Measurements from ENCODE around the gene COQ8A.
A peak's percentile ranks its signal among the peaks of the same experiment; 100 is the strongest.
"Not testable (repeated sequence)": the region's sequence is repeated elsewhere in the genome, so short reads cannot be mapped to it uniquely, and the experiment has no call there.

COQ8A gene

DNA sequence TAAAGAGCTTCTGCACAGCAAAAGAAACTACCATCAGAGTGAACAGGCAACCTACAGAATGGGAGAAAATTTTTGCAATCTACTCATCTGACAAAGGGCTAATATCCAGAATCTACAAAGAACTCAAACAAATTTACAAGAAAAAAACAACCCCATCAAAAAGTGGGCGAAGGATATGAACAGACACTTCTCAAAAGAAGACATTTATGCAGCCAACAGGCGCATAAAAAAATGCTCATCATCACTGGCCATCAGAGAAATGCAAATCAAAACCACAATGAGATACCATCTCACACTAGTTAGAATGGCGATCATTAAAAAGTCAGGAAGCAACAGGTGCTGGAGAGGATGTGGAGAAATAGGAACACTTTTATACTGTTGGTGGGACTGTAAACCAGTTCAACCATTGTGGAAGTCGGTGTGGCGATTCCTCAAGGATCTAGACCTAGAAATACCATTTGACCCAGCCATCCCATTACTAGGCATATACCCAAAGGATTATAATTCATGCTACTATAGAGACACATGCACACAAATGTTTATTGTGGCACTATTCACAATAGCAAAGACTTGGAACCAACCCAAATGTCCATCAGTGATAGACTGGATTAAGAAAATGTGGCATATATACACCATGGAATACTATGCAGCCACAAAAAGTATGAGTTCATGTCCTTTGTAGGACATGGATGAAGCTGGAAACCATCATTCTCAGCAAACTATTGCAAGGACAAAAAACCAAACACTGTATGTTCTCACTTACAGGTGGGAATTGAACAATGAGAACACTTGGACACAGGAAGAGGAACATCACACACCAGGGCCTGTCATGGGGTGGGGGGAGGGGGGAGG, 10.6 kb upstream of the COQ8A start:
- H3K27ac ChIP-seq (ENCODE audit: low read depth, low read length); H3K9ac ChIP-seq (ENCODE audit: low read depth, low read length): not testable (repeated sequence)

GRCh38 chr1:226934483-226935237, 5.4 kb upstream of the COQ8A start:
- no peak overlapping the region for H3K4me3 ChIP-seq (ENCODE audit: low read depth, low read length)
- H3K9ac ChIP-seq (ENCODE audit: low read depth, low read length), result no peak overlapping the region
- no peaks in the 10 kb centered on the region for H3K9me3 ChIP-seq (ENCODE audit: control insufficient read depth, insufficient read depth, low read length)
- no peak overlapping the region for H3K27ac ChIP-seq (ENCODE audit: low read depth, low read length)
- peaks cover 8% of the 10 kb centered on the region for H3K4me1 ChIP-seq (ENCODE audit: control insufficient read depth, insufficient read depth, low read length)
- no peaks in the 10 kb centered on the region for H3K36me3 ChIP-seq (ENCODE audit: control insufficient read depth, insufficient read depth, low read length)
- H3K27me3 ChIP-seq (ENCODE audit: control insufficient read depth, insufficient read depth, low read length), result no peaks in the 10 kb centered on the region

More for the DNA sequence above, 10.6 kb upstream of the COQ8A start:
- not testable (repeated sequence) for H3K36me3 ChIP-seq (ENCODE audit: control insufficient read depth, insufficient read depth, low read length); H3K27me3 ChIP-seq (ENCODE audit: control insufficient read depth, insufficient read depth, low read length); H3K4me3 ChIP-seq (ENCODE audit: low read depth, low read length); H3K4me1 ChIP-seq (ENCODE audit: control insufficient read depth, insufficient read depth, low read length); H3K9me3 ChIP-seq (ENCODE audit: control insufficient read depth, insufficient read depth, low read length)

GRCh38 chr1:226937940-226938725, 2.0 kb upstream of the COQ8A start:
- peaks cover 6% of the 10 kb centered on the region; the same call in 1 of the 2 replicates for H3K27me3 ChIP-seq (ENCODE audit: control insufficient read depth, insufficient read depth, low read length)
- H3K4me3 ChIP-seq (ENCODE audit: low read depth, low read length), result no peak overlapping the region
- no peak overlapping the region; the same call in 1 of the 2 replicates for H3K9ac ChIP-seq (ENCODE audit: low read depth, low read length)
- peaks cover 15% of the 10 kb centered on the region for H3K4me1 ChIP-seq (ENCODE audit: control insufficient read depth, insufficient read depth, low read length)
- H3K27ac ChIP-seq (ENCODE audit: low read depth, low read length), result no peak overlapping the region
- no peaks in the 10 kb centered on the region for H3K9me3 ChIP-seq (ENCODE audit: control insufficient read depth, insufficient read depth, low read length)
- H3K36me3 ChIP-seq (ENCODE audit: control insufficient read depth, insufficient read depth, low read length), result no peaks in the 10 kb centered on the region

DNA sequence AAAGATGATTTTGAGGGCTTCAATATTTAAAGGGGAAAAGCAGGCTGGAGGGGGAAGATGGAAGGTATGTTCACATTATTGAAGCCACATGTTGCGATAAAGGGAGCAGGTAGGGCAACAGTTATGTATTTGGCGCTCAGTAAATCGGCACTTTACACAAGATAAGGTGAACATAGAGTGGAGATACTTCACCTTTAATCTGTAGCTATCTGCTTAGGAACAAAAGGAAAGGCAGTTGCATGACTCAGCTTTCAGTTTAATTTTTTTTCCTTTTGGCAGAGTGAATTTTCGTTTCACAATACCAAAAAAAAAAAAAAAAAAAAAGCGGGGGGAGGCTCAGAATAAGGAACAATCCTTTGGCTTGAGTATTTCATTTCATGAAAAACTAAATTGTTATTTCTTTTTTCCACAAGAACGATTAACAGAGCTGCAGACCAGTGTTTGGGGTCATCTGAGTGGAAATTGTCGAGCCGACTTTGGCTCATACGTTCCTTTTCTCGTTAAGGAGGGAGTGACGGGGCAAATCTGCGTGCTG, 1.1 kb upstream of the COQ8A start:
- peaks cover 15% of the 10 kb centered on the region for H3K4me1 ChIP-seq (ENCODE audit: control insufficient read depth, insufficient read depth, low read length)
- peak overlapping the region; percentile 84 for H3K9ac ChIP-seq (ENCODE audit: low read depth, low read length)
- peaks cover 6% of the 10 kb centered on the region; the same call in 1 of the 2 replicates for H3K27me3 ChIP-seq (ENCODE audit: control insufficient read depth, insufficient read depth, low read length)
- no peaks in the 10 kb centered on the region for H3K9me3 ChIP-seq (ENCODE audit: control insufficient read depth, insufficient read depth, low read length)
- peak overlapping the region; percentile 97 for H3K27ac ChIP-seq (ENCODE audit: low read depth, low read length)
- peak overlapping the region; percentile 67 for H3K4me3 ChIP-seq (ENCODE audit: low read depth, low read length)
- no peaks in the 10 kb centered on the region for H3K36me3 ChIP-seq (ENCODE audit: control insufficient read depth, insufficient read depth, low read length)

DNA sequence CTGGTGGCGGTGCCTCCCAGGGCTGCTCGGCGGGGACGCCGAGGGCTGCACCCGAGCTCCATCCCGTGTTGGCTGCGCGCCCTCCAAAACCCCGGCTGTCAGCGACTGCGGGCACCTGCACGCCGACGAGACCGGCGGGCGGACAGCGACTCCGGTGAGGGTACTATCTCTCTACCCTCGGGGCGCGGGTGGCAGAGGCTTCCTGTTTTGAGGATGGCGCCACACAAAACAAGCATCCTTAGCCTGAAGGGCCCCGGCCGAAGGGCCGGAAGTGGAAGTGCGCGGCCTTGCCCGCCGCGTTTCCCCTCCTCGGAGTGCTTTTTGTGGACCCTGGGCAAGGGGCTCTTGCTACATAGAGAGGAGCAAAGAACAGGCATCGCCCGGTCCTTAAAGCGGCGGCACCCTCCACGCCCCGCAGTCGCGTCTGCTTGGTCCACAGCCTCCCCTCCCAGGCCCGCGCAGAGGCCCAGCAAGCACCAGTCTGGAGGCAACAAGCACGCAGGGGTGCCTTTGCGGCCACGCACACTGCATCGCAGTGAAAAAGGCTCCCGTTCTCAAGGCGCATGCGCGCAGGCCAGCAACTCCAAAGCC, 561 bp upstream of the COQ8A start:
- H3K36me3 ChIP-seq (ENCODE audit: control insufficient read depth, insufficient read depth, low read length), result no peaks in the 10 kb centered on the region
- H3K27ac ChIP-seq (ENCODE audit: low read depth, low read length), result peak overlapping the region; percentile 97
- peak overlapping the region; percentile 67 for H3K4me3 ChIP-seq (ENCODE audit: low read depth, low read length)
- H3K4me1 ChIP-seq (ENCODE audit: control insufficient read depth, insufficient read depth, low read length), result peaks cover 15% of the 10 kb centered on the region
- H3K9ac ChIP-seq (ENCODE audit: low read depth, low read length), result peak overlapping the region; percentile 84
- H3K9me3 ChIP-seq (ENCODE audit: control insufficient read depth, insufficient read depth, low read length), result no peaks in the 10 kb centered on the region
- H3K27me3 ChIP-seq (ENCODE audit: control insufficient read depth, insufficient read depth, low read length), result peaks cover 6% of the 10 kb centered on the region; the same call in 1 of the 2 replicates

DNA sequence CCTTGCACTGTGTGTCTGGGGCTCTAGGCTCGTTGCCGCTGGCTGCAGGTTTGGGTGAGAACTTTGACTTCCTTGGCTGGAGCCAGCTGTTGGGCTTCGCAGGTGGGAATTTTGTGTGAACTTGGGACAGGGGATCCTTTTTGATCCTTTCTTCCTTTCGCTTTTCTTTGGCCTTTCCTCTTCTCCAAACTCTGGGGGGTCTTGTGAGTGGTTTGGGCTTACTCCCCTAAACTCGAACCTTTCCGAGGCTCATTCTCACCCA, 643 bp downstream of the COQ8A start:
- Histone ChIP-seq H3K27me3 (ENCODE audit: control insufficient read depth, insufficient read depth, low read length) (peaks cover 6% of the 10 kb centered on the region; the same call in 1 of the 2 replicates), H3K4me3 (ENCODE audit: low read depth, low read length) (peak overlapping the region; percentile 71), H3K9me3 (ENCODE audit: control insufficient read depth, insufficient read depth, low read length) (no peaks in the 10 kb centered on the region), H3K36me3 (ENCODE audit: control insufficient read depth, insufficient read depth, low read length) (no peaks in the 10 kb centered on the region), H3K27ac (ENCODE audit: low read depth, low read length) (no peak overlapping the region), H3K9ac (ENCODE audit: low read depth, low read length) (peak overlapping the region; percentile 57; the same call in 1 of the 2 replicates), H3K4me1 (ENCODE audit: control insufficient read depth, insufficient read depth, low read length) (peaks cover 23% of the 10 kb centered on the region)

- Histone ChIP-seq H3K4me1 (ENCODE audit: control insufficient read depth, insufficient read depth, low read length) (peaks cover 25% of the 10 kb centered on the region), H3K27me3 (ENCODE audit: control insufficient read depth, insufficient read depth, low read length) (peaks cover 6% of the 10 kb centered on the region; the same call in 1 of the 2 replicates), H3K9ac (ENCODE audit: low read depth, low read length) (no peak overlapping the region), H3K4me3 (ENCODE audit: low read depth, low read length) (no peak overlapping the region), H3K27ac (ENCODE audit: low read depth, low read length) (no peak overlapping the region), H3K36me3 (ENCODE audit: control insufficient read depth, insufficient read depth, low read length) (no peaks in the 10 kb centered on the region), H3K9me3 (ENCODE audit: control insufficient read depth, insufficient read depth, low read length) (no peaks in the 10 kb centered on the region)
These were observed 2.3 kb downstream of the COQ8A start for GRCh38 chr1:226942392-226942791.

GRCh38 chr1:226943156-226943555, 3.1 kb downstream of the COQ8A start:
- peaks cover 6% of the 10 kb centered on the region; the same call in 1 of the 2 replicates for H3K27me3 ChIP-seq (ENCODE audit: control insufficient read depth, insufficient read depth, low read length)
- H3K9me3 ChIP-seq (ENCODE audit: control insufficient read depth, insufficient read depth, low read length), result no peaks in the 10 kb centered on the region
- H3K36me3 ChIP-seq (ENCODE audit: control insufficient read depth, insufficient read depth, low read length), result no peaks in the 10 kb centered on the region
- peaks cover 25% of the 10 kb centered on the region for H3K4me1 ChIP-seq (ENCODE audit: control insufficient read depth, insufficient read depth, low read length)
- no peak overlapping the region for H3K4me3 ChIP-seq (ENCODE audit: low read depth, low read length)
- H3K27ac ChIP-seq (ENCODE audit: low read depth, low read length), result no peak overlapping the region
- H3K9ac ChIP-seq (ENCODE audit: low read depth, low read length), result no peak overlapping the region

- peaks cover 6% of the 10 kb centered on the region; the same call in 1 of the 2 replicates for H3K27me3 ChIP-seq (ENCODE audit: control insufficient read depth, insufficient read depth, low read length)
- H3K4me3 ChIP-seq (ENCODE audit: low read depth, low read length), result no peak overlapping the region
- no peaks in the 10 kb centered on the region for H3K36me3 ChIP-seq (ENCODE audit: control insufficient read depth, insufficient read depth, low read length)
- H3K9ac ChIP-seq (ENCODE audit: low read depth, low read length), result no peak overlapping the region
- H3K9me3 ChIP-seq (ENCODE audit: control insufficient read depth, insufficient read depth, low read length), result no peaks in the 10 kb centered on the region
- no peak overlapping the region for H3K27ac ChIP-seq (ENCODE audit: low read depth, low read length)
- H3K4me1 ChIP-seq (ENCODE audit: control insufficient read depth, insufficient read depth, low read length), result peaks cover 18% of the 10 kb centered on the region
These were observed 3.8 kb downstream of the COQ8A start for GRCh38 chr1:226943927-226944326.

- Histone ChIP-seq H3K9me3 (ENCODE audit: control insufficient read depth, insufficient read depth, low read length) (no peaks in the 10 kb centered on the region), H3K27me3 (ENCODE audit: control insufficient read depth, insufficient read depth, low read length) (peaks cover 6% of the 10 kb centered on the region; the same call in 1 of the 2 replicates), H3K4me3 (ENCODE audit: low read depth, low read length) (no peak overlapping the region), H3K9ac (ENCODE audit: low read depth, low read length) (no peak overlapping the region), H3K27ac (ENCODE audit: low read depth, low read length) (no peak overlapping the region), H3K4me1 (ENCODE audit: control insufficient read depth, insufficient read depth, low read length) (peaks cover 18% of the 10 kb centered on the region), H3K36me3 (ENCODE audit: control insufficient read depth, insufficient read depth, low read length) (no peaks in the 10 kb centered on the region)
These were observed 5.2 kb downstream of the COQ8A start for GRCh38 chr1:226945106-226945857.

All from HUES48 (cell line).